Smooth muscle cell (in vitro differentiated cells): ENCODE results near the gene LSR. TPM values are rescaled to one million over a fixed set of nuclear protein-coding genes. Genes with fewer than 3 reads are reported as not detected.

Source experiments
- DNase-seq: peaks from one replicate; lab custom pipeline; 2025; ENCODE audit not compliant: unreplicated experiment; lab: John Stamatoyannopoulos, UW
- H2AFZ ChIP-seq: fragments of 200-600 bp; sonication (generic); 2 replicates; pipeline ENCODE4 v1.6.0; 2016; ENCODE audit warnings: antibody characterized with exemption, low read depth, mild to moderate bottlenecking
- H3F3A ChIP-seq: fragments of 200-600 bp; sonication (generic); 2 replicates; pipeline ENCODE4 v1.6.0; 2017; ENCODE audit warnings: antibody characterized with exemption, low read depth
- H3K27ac ChIP-seq: fragments of 200-600 bp; sonication (generic); 2 replicates; pipeline ENCODE4 v1.5.1; 2016; ENCODE audit warnings: low read depth, mild to moderate bottlenecking
- H3K27me3 ChIP-seq: fragments of 200-600 bp; sonication (generic); 2 replicates; pipeline ENCODE4 v1.6.1; 2016; ENCODE audit warnings: low read depth, mild to moderate bottlenecking
- H3K36me3 ChIP-seq: fragments of 200-600 bp; sonication (generic); 2 replicates; pipeline ENCODE4 v1.5.1; 2016; ENCODE audit warnings: low read depth
- H3K4me1 ChIP-seq: fragments of 200-600 bp; sonication (generic); 2 replicates; pipeline ENCODE4 v1.5.1; 2016; ENCODE audit warnings: low read depth
- H3K4me2 ChIP-seq: fragments of 200-600 bp; sonication (generic); 2 replicates; pipeline ENCODE4 v1.6.0; 2016; ENCODE audit warnings: mild to moderate bottlenecking
- H3K4me3 ChIP-seq: fragments of 200-600 bp; sonication (generic); 2 replicates; pipeline ENCODE4 v1.5.1; 2016; ENCODE audit warnings: mild to moderate bottlenecking
- H3K79me2 ChIP-seq: fragments of 200-600 bp; sonication (generic); 2 replicates; pipeline ENCODE4 v1.6.0; 2016; ENCODE audit warnings: low read depth, mild to moderate bottlenecking
- H3K9ac ChIP-seq: fragments of 200-600 bp; sonication (generic); 2 replicates; pipeline ENCODE4 v1.6.0; 2016; ENCODE audit warnings: low read depth
- H3K9me3 ChIP-seq: fragments of 200-600 bp; sonication (generic); replicated peaks from 2 replicates; pipeline ENCODE4 v1.5.1; 2016; ENCODE audit warnings: low read depth
- H4K20me1 ChIP-seq: fragments of 200-600 bp; sonication (generic); 2 replicates; pipeline ENCODE4 v1.6.0; 2016; ENCODE audit warnings: low read depth
- CTCF ChIP-seq: fragments of 200-600 bp; sonication (generic); IDR thresholded peaks from 2 replicates; pipeline ENCODE4 v1.5.1; 2017; ENCODE audit warnings: borderline replicate concordance, mild to moderate bottlenecking, antibody characterized with exemption; ENCODE audit not compliant: insufficient read depth, poor library complexity, severe bottlenecking
- WGBS: methylation state at CpG from one replicate; pipeline ENCODE4 v1.1.7; 2016; ENCODE audit warnings: low lambda C conversion rate; 5-methylcytosine and 5-hydroxymethylcytosine counted together
- polyA plus RNA-seq: library from polyadenylated mRNA; unstranded; fragments of >200 nt; fragmentation: Nextera tagmentation; extraction: Ambion mirVana; gene quantifications from 2 replicates; pipeline ENCODE4 v1.2.1, GENCODE V29; 2016
- total RNA-seq: library from RNA; depleted of rRNA; stranded (reverse); fragments of >200 nt; gene quantifications from 2 replicates; pipeline ENCODE4 v1.2.3, GENCODE V29; 2014

The LSR gene
- total and polyA plus RNA-seq, 2 experiments from 2014 or later: 14.0 to 14.2 TPM

DNA sequence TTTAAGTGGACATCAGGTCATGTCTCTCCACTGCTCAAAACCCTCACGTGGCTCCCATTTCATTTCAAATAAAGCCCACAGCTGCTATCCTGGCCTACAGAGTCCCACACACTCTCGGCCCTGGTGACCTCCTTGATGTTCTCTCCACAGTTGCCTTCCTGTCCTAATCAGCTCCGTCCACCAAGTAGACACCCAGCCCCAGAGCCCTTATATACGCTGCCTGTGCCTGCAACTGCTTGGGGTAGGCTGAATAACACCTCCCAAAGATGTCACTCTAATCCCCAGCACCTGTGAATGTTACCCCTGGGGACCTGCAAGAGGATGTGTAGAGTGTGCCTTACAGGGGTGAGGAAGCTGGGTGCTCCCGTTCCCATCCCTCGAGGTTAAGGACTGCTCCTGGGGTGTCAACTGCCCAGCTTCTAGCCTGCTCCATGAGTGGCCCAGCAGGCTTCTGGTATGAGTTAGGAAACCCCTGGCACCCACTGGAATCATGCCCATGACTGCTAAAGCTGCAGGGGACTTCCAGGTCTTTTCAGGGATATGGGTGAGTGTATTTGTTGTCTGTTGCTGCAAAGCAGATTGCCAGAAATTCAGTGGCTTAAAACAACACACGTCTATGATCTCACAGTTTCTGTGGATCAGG is 26.3 kb upstream of the LSR start:
- Histone ChIP-seq H3F3A (no peaks in the 10 kb centered on the region), H3K27ac (no peak overlapping the region), H3K9ac (no peak overlapping the region), H3K27me3 (no peaks in the 10 kb centered on the region), H3K79me2 (no peaks in the 10 kb centered on the region), H2AFZ (no peak overlapping the region), H3K4me2 (no peak overlapping the region), H3K9me3 (no peaks in the 10 kb centered on the region), H4K20me1 (no peaks in the 10 kb centered on the region), H3K4me3 (no peak overlapping the region), H3K36me3 (no peaks in the 10 kb centered on the region), H3K4me1 (no peaks in the 10 kb centered on the region)
- TF ChIP-seq CTCF: no peak
- 83% methylated on average over 7 of the region's 7 CpGs for WGBS
- no peak for DNase-seq

GRCh38 chr19:35223084-35223790 is 25.6 kb upstream of the LSR start:
- Histone ChIP-seq H3K9ac (no peak overlapping the region), H3K4me3 (no peak overlapping the region), H3K4me1 (no peaks in the 10 kb centered on the region), H3K9me3 (no peaks in the 10 kb centered on the region), H3K79me2 (no peaks in the 10 kb centered on the region), H3K27me3 (no peaks in the 10 kb centered on the region), H3K36me3 (no peaks in the 10 kb centered on the region), H2AFZ (no peak overlapping the region), H3F3A (no peaks in the 10 kb centered on the region), H3K4me2 (no peak overlapping the region), H4K20me1 (no peaks in the 10 kb centered on the region), H3K27ac (no peak overlapping the region)
- no peak for DNase-seq
- 73% methylated on average over 6 of the region's 6 CpGs for WGBS
- TF ChIP-seq CTCF: no peak

DNA sequence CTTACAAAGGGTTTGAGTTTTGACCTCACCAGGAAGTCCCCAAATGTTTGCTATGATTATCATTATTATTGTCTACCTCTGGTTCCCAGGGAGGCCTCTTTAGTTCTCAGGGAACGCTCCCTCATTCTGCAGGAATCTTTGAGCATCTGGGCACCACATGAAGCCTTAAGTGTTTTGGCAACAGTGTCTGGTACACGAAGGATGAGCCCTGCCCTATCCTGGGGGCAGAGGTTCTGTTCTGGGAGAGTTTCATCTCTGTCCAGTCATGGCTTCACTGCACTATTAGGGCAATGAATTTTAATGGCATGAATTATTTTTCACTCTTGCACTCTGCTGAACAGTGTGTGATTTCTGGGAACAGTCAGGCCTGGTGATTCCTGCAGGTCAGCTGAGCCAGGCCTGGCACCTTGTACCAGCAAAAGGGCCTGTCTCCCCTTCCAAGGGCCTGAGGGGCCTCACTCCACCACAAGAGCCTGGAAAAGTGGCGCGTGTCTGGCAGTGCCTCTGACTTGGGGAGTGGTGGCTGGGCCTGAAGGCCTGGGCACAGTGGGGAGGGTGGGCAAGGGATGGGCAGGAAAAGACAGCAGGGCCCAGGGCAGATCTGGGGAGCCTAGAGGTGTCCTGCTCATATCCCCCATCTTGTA is 24.8 kb upstream of the LSR start:
- H3F3A ChIP-seq: no peaks in the 10 kb centered on the region
- DNase-seq: no peak
- no peaks in the 10 kb centered on the region for H3K36me3 ChIP-seq
- H2AFZ ChIP-seq: no peak overlapping the region
- no peak overlapping the region for H3K4me2 ChIP-seq
- H3K27me3 ChIP-seq: no peaks in the 10 kb centered on the region
- no peaks in the 10 kb centered on the region for H3K4me1 ChIP-seq
- WGBS: 84% methylated on average over 4 of the region's 4 CpGs
- no peaks in the 10 kb centered on the region for H4K20me1 ChIP-seq
- H3K9ac ChIP-seq: no peak overlapping the region
- no peak overlapping the region for H3K27ac ChIP-seq
- no peak for TF ChIP-seq CTCF
- no peak overlapping the region for H3K4me3 ChIP-seq
- H3K9me3 ChIP-seq: no peaks in the 10 kb centered on the region
- no peaks in the 10 kb centered on the region for H3K79me2 ChIP-seq
